HCT116 (cell line): Measurements from ENCODE around the gene RABEP1. TPM values are rescaled to one million over a fixed set of nuclear protein-coding genes. Genes with fewer than 3 reads are reported as not detected.
A peak's percentile ranks its signal among the peaks of the same experiment; 100 is the strongest.

Experiments
- ATAC-seq: fragments of 200-7000 bp; cut with Tn5 transposase; 2 replicates; pipeline ENCODE4 v1.9.1; 2020; ENCODE audit warnings: mild to moderate bottlenecking, moderate library complexity
- BruUV-seq: library from RNA; stranded (reverse); fragments of 400-500 nt; replicated peaks from 2 replicates; lab custom pipeline; 2021; lab: Mats Ljungman, UMichigan
- CTCF ChIA-PET: fragments of 300-600 bp; sonication (Branson Sonifier 250); formaldehyde crosslinking; loops from one replicate; lab custom pipeline; 2021; ENCODE audit warnings: antibody characterized with exemption; lab: Charles Lee
- POLR2A ChIA-PET: fragments of 300-600, 350-600 bp; sonication (Branson Sonifier 250); formaldehyde crosslinking; loops from one replicate; lab custom pipeline; 2021; ENCODE audit warnings: antibody characterized with exemption; lab: Charles Lee
- RAD21 ChIA-PET, 2 experiments: fragments of 300-600 bp; sonication (Branson Sonifier 250); formaldehyde crosslinking; loops; one replicate each; lab custom pipeline; 2023; ENCODE audit warnings: low total read pairs in 2 of 2; ENCODE audit not compliant: uncharacterized antibody in 2 of 2, unreplicated experiment in 2 of 2, low non-redundant PET in 1 of 2; lab: Charles Lee
- DNase-seq: peaks from one replicate; pipeline ENCODE4 v3.0.0-alpha.2; 2010; ENCODE audit warnings: low read depth, low spot score
- H2AFZ ChIP-seq: fragments of 200-600 bp; shearing (Covaris generic), sonication (generic); 2 replicates; pipeline ENCODE4 v1.6.1; 2017; ENCODE audit warnings: low read depth, mixed run types, mixed read lengths, antibody characterized with exemption, low read length; ENCODE audit not compliant: poor library complexity, severe bottlenecking
- H3K27ac ChIP-seq: 2 replicates; pipeline ENCODE4 v1.5.1; 2012; ENCODE audit warnings: low read depth, low read length
- H3K27me3 ChIP-seq: fragments of 200-600 bp; sonication (generic); 2 replicates; pipeline ENCODE4 v1.6.1; 2016; ENCODE audit warnings: mixed run types, low read length, mixed read lengths; ENCODE audit not compliant: insufficient read depth
- H3K36me3 ChIP-seq, 2 experiments: fragments of 200-500 bp in 1 of 2; fragments of 200-600 bp in 1 of 2; sonication (Bioruptor generic) in 1 of 2; sonication (generic) in 1 of 2; 2 replicates each; pipeline versions ENCODE4 v1.5.1 to v1.6.1; 2014 to 2016; ENCODE audit warnings: low read length in 2 of 2, inconsistent platforms in 1 of 2, mixed read lengths in 1 of 2, mixed run types in 1 of 2; ENCODE audit not compliant: insufficient read depth in 2 of 2, control insufficient read depth in 1 of 2
- H3K4me1 ChIP-seq, 2 experiments: fragments of 200-600 bp in 1 of 2; sonication (generic) in 1 of 2; 2 replicates each; pipeline versions ENCODE4 v1.5.1 to v1.6.1; 2012 to 2017; ENCODE audit warnings: low read length in 2 of 2, inconsistent platforms in 1 of 2, mild to moderate bottlenecking in 1 of 2, mixed read lengths in 1 of 2, mixed run types in 1 of 2, moderate library complexity in 1 of 2; ENCODE audit not compliant: insufficient read depth in 2 of 2, control insufficient read depth in 1 of 2
- H3K4me2 ChIP-seq: fragments of 200-600 bp; sonication (generic); 2 replicates; pipeline ENCODE4 v1.6.1; 2017; ENCODE audit warnings: mixed run types, low read length, mixed read lengths
- H3K4me3 ChIP-seq, 2 experiments: fragments of 200-600 bp in 1 of 2; sonication (generic) in 1 of 2; replicated peaks in 1 of 2; 2 replicates each; pipeline ENCODE4 v1.5.1; 2011 to 2016; ENCODE audit warnings: low read length in 2 of 2, control low read depth in 1 of 2, low read depth in 1 of 2, mild to moderate bottlenecking in 1 of 2, mixed read lengths in 1 of 2, mixed run types in 1 of 2
- H3K79me2 ChIP-seq: fragments of 200-600 bp; sonication (generic); 2 replicates; pipeline ENCODE4 v1.6.1; 2017; ENCODE audit warnings: mild to moderate bottlenecking, mixed run types, low read length, moderate library complexity, mixed read lengths; ENCODE audit not compliant: insufficient read depth
- H3K9ac ChIP-seq: fragments of 200-600 bp; sonication (generic); 2 replicates; pipeline ENCODE4 v1.6.1; 2016; ENCODE audit warnings: low read length, mixed read lengths
- H3K9me2 ChIP-seq: fragments of 200-600 bp; sonication (generic), shearing (Covaris generic); 2 replicates; pipeline ENCODE4 v1.6.1; 2017; ENCODE audit warnings: mixed run types, mild to moderate bottlenecking, moderate library complexity; ENCODE audit not compliant: insufficient read depth
- H3K9me3 ChIP-seq, 2 experiments: fragments of 200-500 bp in 1 of 2; fragments of 200-600 bp in 1 of 2; sonication (Bioruptor generic) in 1 of 2; sonication (generic) in 1 of 2; 2 replicates each; pipeline ENCODE4 v1.6.1; 2014 to 2017; ENCODE audit warnings: low read length in 2 of 2, mixed read lengths in 2 of 2, inconsistent platforms in 1 of 2, low read depth in 1 of 2, mild to moderate bottlenecking in 1 of 2, mixed run types in 1 of 2, moderate library complexity in 1 of 2; ENCODE audit not compliant: control insufficient read depth in 1 of 2, insufficient read depth in 1 of 2
- H4K20me1 ChIP-seq: fragments of 200-600 bp; sonication (generic), shearing (Covaris generic); 2 replicates; pipeline ENCODE4 v1.6.1; 2017; ENCODE audit warnings: mixed run types, mild to moderate bottlenecking, moderate library complexity; ENCODE audit not compliant: insufficient read depth
- CBX3 ChIP-seq: IDR thresholded peaks from 2 replicates; pipeline ENCODE4 v1.6.1; 2012; ENCODE audit warnings: low read depth
- ELF1 ChIP-seq: IDR thresholded peaks from 2 replicates; pipeline ENCODE4 v1.6.1; 2012; ENCODE audit warnings: low read depth, borderline replicate concordance
- EZH2 ChIP-seq: fragments of 200-600 bp; sonication (generic); IDR thresholded peaks from 2 replicates; pipeline ENCODE4 v1.6.1; 2017; ENCODE audit warnings: antibody characterized with exemption, mixed run types
- EZH2phosphoT487 ChIP-seq: fragments of 200-600 bp; IDR thresholded peaks from 2 replicates; pipeline ENCODE4 v1.6.1; 2018; ENCODE audit warnings: antibody characterized with exemption, borderline replicate concordance
- FOSL1 ChIP-seq: IDR thresholded peaks from 2 replicates; pipeline ENCODE4 v1.6.1; 2012; ENCODE audit warnings: low read depth
- JUND ChIP-seq: IDR thresholded peaks from 2 replicates; pipeline ENCODE4 v1.6.1; 2012
- POLR2A ChIP-seq: IDR thresholded peaks from 2 replicates; pipeline ENCODE4 v1.7.0; 2011; ENCODE audit warnings: borderline replicate concordance; ENCODE audit not compliant: insufficient read depth, insufficient read length; ENCODE audit errors: extremely low read depth
- POLR2AphosphoS5 ChIP-seq: IDR thresholded peaks from 2 replicates; pipeline ENCODE4 v1.6.1; 2011; ENCODE audit warnings: mild to moderate bottlenecking, low read depth, low read length, moderate library complexity
- SIN3A ChIP-seq: IDR thresholded peaks from 2 replicates; pipeline ENCODE4 v1.6.1; 2012; ENCODE audit warnings: low read depth
- SP1 ChIP-seq: IDR thresholded peaks from 2 replicates; pipeline ENCODE4 v1.6.1; 2012; ENCODE audit warnings: low read depth
- SRF ChIP-seq: IDR thresholded peaks from 2 replicates; pipeline ENCODE4 v1.6.1; 2012; ENCODE audit warnings: low read depth
- TCF7L2 ChIP-seq: IDR thresholded peaks from 2 replicates; pipeline ENCODE4 v1.7.0; 2011; ENCODE audit warnings: borderline replicate concordance, inconsistent platforms; ENCODE audit not compliant: insufficient read depth, insufficient read length; ENCODE audit errors: extremely low read depth
- YY1 ChIP-seq: IDR thresholded peaks from 2 replicates; pipeline ENCODE4 v1.6.1; 2011; ENCODE audit warnings: low read length, low read depth, moderate library complexity, mild to moderate bottlenecking; ENCODE audit not compliant: insufficient replicate concordance; ENCODE audit errors: extremely low read depth
- ZFX ChIP-seq: fragments of 450-650 bp; IDR thresholded peaks from 2 replicates; pipeline ENCODE4 v1.6.1; 2017
- ZNF274 ChIP-seq: fragments of 200-500 bp; sonication (Bioruptor generic); IDR thresholded peaks from 2 replicates; pipeline ENCODE4 v1.6.1; 2014; ENCODE audit warnings: mild to moderate bottlenecking, low read depth, low read length, inconsistent platforms
- intact Hi-C: fragments of 100-400 bp; cut with micrococcal nuclease; formaldehyde crosslinking; loops from 2 replicates; pipeline ENCODE4 v1.10.0; 2022
- total RNA-seq: library from RNA; stranded (reverse); gene quantifications from one replicate; pipeline ENCODE4 v1.2.1, GENCODE V29; 2021; ENCODE audit not compliant: unreplicated experiment
- TF ChIP-seq, protein P1 (sequence below): IDR thresholded peaks from 2 replicates; pipeline ENCODE4 v1.6.1; 2011; ENCODE audit warnings: mild to moderate bottlenecking, low read length, moderate library complexity; ENCODE audit not compliant: insufficient replicate concordance; ENCODE audit errors: extremely low read depth
- TF ChIP-seq, protein P2 (sequence below): IDR thresholded peaks from 2 replicates; pipeline ENCODE4 v1.6.1; 2012; ENCODE audit warnings: low read depth
- TF ChIP-seq, protein P3 (sequence below), 3 experiments: fragments of 200-600 bp in 1 of 3; sonication (generic) in 1 of 3; IDR thresholded peaks in 2 of 3; conservative IDR thresholded peaks in 1 of 3; 2 replicates each; pipeline ENCODE4 v1.5.1; 2012 to 2017; ENCODE audit warnings: low read depth in 2 of 3, low read length in 2 of 3, antibody characterized with exemption in 1 of 3, borderline replicate concordance in 1 of 3, control low read depth in 1 of 3, mild to moderate bottlenecking in 1 of 3, mixed read lengths in 1 of 3, mixed run types in 1 of 3, moderate library complexity in 1 of 3; ENCODE audit not compliant: insufficient read depth in 1 of 3
- TF ChIP-seq, protein P4 (sequence below): IDR thresholded peaks from 2 replicates; pipeline ENCODE4 v1.6.1; 2012
- TF ChIP-seq, protein P5 (sequence below): IDR thresholded peaks from 2 replicates; pipeline ENCODE4 v1.6.1; 2012

RABEP1 gene
- total RNA-seq, 1 experiment from 2014 or later = 38.5 TPM

GRCh38 chr17:5413682-5414081 is 131.6 kb downstream of the RABEP1 start:
- BruUV-seq = no TSS peak
- RAD21 ChIA-PET = no interaction called here
- H3K9me2 ChIP-seq = no peaks in the 10 kb centered on the region
- POLR2A ChIA-PET = interaction anchor here (0.6 to 1.5 kb wide), 6 partner anchors 8 to 158 kb away, joined by 3 to 11 read pairs (median 4); partner anchors contain the start of gene C1QBP
- peaks cover 4% of the 10 kb centered on the region; the same call in 1 of the 2 replicates for H4K20me1 ChIP-seq
- no peak overlapping the region for H2AFZ ChIP-seq
- intact Hi-C loops = no loop called here
- H3K4me2 ChIP-seq = peak overlapping the region; percentile 56
- no peak overlapping the region; a peak in 1 of 4 replicates for H3K4me3 ChIP-seq
- peaks cover 48 to 63% of the 10 kb centered on the region in 2 experiments for H3K36me3 ChIP-seq
- DNase-seq (peak; percentile 73), ATAC-seq (peak; percentile 77)
- H3K9ac ChIP-seq = peak overlapping the region; percentile 34
- H3K4me1 ChIP-seq = peaks cover 10 to 24% of the 10 kb centered on the region in 2 experiments
- no peaks in the 10 kb centered on the region for H3K9me3 ChIP-seq
- peaks cover 92% of the 10 kb centered on the region for H3K79me2 ChIP-seq
- H3K27ac ChIP-seq = peak overlapping the region; percentile 38; the same call in 1 of the 2 replicates
- no peaks in the 10 kb centered on the region for H3K27me3 ChIP-seq
- CTCF ChIA-PET = interaction anchor here (1.4 to 1.7 kb wide), 2 partner anchors 16 to 26 kb away, joined by 3 to 14 read pairs; partner anchors contain the start of gene C1QBP
- TF ChIP-seq ZNF274 (no peak), TCF7L2 (no peak), EZH2phosphoT487 (no peak), ZFX (no peak), FOSL1 (peak; percentile 98), EZH2 (no peak), CBX3 (peak; percentile 67; the same call in 1 of the 2 replicates), POLR2AphosphoS5 (peak; percentile 46; the same call in 1 of the 2 replicates), POLR2A (no peak), SRF (0 out of 2 replicates have a peak, but pooled peaks have one; percentile 60), YY1 (no peak), ELF1 (no peak), JUND (peak; percentile 96), SP1 (peak; percentile 78), SIN3A (no peak)
- TF ChIP-seq, protein P1, sequence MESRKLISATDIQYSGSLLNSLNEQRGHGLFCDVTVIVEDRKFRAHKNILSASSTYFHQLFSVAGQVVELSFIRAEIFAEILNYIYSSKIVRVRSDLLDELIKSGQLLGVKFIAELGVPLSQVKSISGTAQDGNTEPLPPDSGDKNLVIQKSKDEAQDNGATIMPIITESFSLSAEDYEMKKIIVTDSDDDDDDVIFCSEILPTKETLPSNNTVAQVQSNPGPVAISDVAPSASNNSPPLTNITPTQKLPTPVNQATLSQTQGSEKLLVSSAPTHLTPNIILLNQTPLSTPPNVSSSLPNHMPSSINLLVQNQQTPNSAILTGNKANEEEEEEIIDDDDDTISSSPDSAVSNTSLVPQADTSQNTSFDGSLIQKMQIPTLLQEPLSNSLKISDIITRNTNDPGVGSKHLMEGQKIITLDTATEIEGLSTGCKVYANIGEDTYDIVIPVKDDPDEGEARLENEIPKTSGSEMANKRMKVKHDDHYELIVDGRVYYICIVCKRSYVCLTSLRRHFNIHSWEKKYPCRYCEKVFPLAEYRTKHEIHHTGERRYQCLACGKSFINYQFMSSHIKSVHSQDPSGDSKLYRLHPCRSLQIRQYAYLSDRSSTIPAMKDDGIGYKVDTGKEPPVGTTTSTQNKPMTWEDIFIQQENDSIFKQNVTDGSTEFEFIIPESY = no peak
- TF ChIP-seq, protein P2, sequence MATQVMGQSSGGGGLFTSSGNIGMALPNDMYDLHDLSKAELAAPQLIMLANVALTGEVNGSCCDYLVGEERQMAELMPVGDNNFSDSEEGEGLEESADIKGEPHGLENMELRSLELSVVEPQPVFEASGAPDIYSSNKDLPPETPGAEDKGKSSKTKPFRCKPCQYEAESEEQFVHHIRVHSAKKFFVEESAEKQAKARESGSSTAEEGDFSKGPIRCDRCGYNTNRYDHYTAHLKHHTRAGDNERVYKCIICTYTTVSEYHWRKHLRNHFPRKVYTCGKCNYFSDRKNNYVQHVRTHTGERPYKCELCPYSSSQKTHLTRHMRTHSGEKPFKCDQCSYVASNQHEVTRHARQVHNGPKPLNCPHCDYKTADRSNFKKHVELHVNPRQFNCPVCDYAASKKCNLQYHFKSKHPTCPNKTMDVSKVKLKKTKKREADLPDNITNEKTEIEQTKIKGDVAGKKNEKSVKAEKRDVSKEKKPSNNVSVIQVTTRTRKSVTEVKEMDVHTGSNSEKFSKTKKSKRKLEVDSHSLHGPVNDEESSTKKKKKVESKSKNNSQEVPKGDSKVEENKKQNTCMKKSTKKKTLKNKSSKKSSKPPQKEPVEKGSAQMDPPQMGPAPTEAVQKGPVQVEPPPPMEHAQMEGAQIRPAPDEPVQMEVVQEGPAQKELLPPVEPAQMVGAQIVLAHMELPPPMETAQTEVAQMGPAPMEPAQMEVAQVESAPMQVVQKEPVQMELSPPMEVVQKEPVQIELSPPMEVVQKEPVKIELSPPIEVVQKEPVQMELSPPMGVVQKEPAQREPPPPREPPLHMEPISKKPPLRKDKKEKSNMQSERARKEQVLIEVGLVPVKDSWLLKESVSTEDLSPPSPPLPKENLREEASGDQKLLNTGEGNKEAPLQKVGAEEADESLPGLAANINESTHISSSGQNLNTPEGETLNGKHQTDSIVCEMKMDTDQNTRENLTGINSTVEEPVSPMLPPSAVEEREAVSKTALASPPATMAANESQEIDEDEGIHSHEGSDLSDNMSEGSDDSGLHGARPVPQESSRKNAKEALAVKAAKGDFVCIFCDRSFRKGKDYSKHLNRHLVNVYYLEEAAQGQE = no peak
- TF ChIP-seq, protein P3, sequence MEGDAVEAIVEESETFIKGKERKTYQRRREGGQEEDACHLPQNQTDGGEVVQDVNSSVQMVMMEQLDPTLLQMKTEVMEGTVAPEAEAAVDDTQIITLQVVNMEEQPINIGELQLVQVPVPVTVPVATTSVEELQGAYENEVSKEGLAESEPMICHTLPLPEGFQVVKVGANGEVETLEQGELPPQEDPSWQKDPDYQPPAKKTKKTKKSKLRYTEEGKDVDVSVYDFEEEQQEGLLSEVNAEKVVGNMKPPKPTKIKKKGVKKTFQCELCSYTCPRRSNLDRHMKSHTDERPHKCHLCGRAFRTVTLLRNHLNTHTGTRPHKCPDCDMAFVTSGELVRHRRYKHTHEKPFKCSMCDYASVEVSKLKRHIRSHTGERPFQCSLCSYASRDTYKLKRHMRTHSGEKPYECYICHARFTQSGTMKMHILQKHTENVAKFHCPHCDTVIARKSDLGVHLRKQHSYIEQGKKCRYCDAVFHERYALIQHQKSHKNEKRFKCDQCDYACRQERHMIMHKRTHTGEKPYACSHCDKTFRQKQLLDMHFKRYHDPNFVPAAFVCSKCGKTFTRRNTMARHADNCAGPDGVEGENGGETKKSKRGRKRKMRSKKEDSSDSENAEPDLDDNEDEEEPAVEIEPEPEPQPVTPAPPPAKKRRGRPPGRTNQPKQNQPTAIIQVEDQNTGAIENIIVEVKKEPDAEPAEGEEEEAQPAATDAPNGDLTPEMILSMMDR (IDR thresholded peaks at IDR 0.05 in 2 of 3, conservative IDR thresholded peaks at IDR 0.05 in 1 of 3; ENCODE audit: borderline replicate concordance in 1 of 3, insufficient read depth in 1 of 3, low read depth in 2 of 3, low read length in 2 of 3) = no peak
- TF ChIP-seq, protein P4, sequence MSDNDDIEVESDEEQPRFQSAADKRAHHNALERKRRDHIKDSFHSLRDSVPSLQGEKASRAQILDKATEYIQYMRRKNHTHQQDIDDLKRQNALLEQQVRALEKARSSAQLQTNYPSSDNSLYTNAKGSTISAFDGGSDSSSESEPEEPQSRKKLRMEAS = no peak
- TF ChIP-seq, protein P5, sequence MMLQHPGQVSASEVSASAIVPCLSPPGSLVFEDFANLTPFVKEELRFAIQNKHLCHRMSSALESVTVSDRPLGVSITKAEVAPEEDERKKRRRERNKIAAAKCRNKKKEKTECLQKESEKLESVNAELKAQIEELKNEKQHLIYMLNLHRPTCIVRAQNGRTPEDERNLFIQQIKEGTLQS = no peak; the same call in 1 of the 2 replicates
